Smooth muscle cell of the brain vasculature (primary cell): Measurements from ENCODE around the gene PPP1R14C.

Experiments used
- DNase-seq: peaks from one replicate; pipeline ENCODE4 v3.0.0-alpha.2; 2012; ENCODE audit warnings: low read depth, low spot score

Gene PPP1R14C

GRCh38 chr6:150194195-150194594, 51.4 kb downstream of the PPP1R14C start:
- no peak for DNase-seq

- DNase-seq, result no peak
These were observed 53.2 kb downstream of the PPP1R14C start for GRCh38 chr6:150195996-150196417.

GRCh38 chr6:150196942-150197745, 54.3 kb downstream of the PPP1R14C start:
- DNase-seq, result no peak

GRCh38 chr6:150198532-150198931, 55.7 kb downstream of the PPP1R14C start:
- no peak for DNase-seq

GRCh38 chr6:150199241-150199640, 56.4 kb downstream of the PPP1R14C start:
- DNase-seq, result no peak

GRCh38 chr6:150200428-150201100, 57.7 kb downstream of the PPP1R14C start:
- no peak for DNase-seq

GRCh38 chr6:150201285-150201684, 58.4 kb downstream of the PPP1R14C start:
- DNase-seq, result no peak

- DNase-seq, result no peak
These were observed 59.0 kb downstream of the PPP1R14C start for GRCh38 chr6:150201772-150202329.

GRCh38 chr6:150202404-150202803, 59.6 kb downstream of the PPP1R14C start:
- DNase-seq, result no peak

GRCh38 chr6:150202934-150203333, 60.1 kb downstream of the PPP1R14C start:
- DNase-seq, result no peak

- no peak for DNase-seq
These were observed 60.5 kb downstream of the PPP1R14C start for GRCh38 chr6:150203378-150203777.

- no peak for DNase-seq
These were observed 61.2 kb downstream of the PPP1R14C start for GRCh38 chr6:150203871-150204545.

GRCh38 chr6:150204705-150205472, 62.0 kb downstream of the PPP1R14C start:
- DNase-seq, result no peak

- no peak for DNase-seq
These were observed 65.2 kb downstream of the PPP1R14C start for GRCh38 chr6:150207931-150208570.

GRCh38 chr6:150208611-150209352, 65.9 kb downstream of the PPP1R14C start:
- DNase-seq, result no peak

GRCh38 chr6:150209415-150209814, 66.6 kb downstream of the PPP1R14C start:
- DNase-seq, result no peak

- DNase-seq, result no peak
These were observed 69.1 kb downstream of the PPP1R14C start for GRCh38 chr6:150211700-150212511.

GRCh38 chr6:150212778-150213177, 69.9 kb downstream of the PPP1R14C start:
- DNase-seq, result no peak

- no peak for DNase-seq
These were observed 70.5 kb downstream of the PPP1R14C start for GRCh38 chr6:150213301-150213700.
